GM21528 (cell line): ENCODE measurements around the gene COL15A1.

Source experiments
- ATAC-seq: cut with Tn5 transposase; IDR thresholded peaks from one replicate; pipeline ENCODE4 v1.9.1; 2021; ENCODE audit warnings: mild to moderate bottlenecking, moderate library complexity; ENCODE audit not compliant: unreplicated experiment, low FRiP score

Gene COL15A1

GRCh38 chr9:99029083-99029645 is 85.5 kb downstream of the COL15A1 start:
- no peak for ATAC-seq

- ATAC-seq, result no peak
These were observed 86.4 kb downstream of the COL15A1 start for GRCh38 chr9:99030092-99030511.

GRCh38 chr9:99030610-99031109 is 87.0 kb downstream of the COL15A1 start:
- ATAC-seq, result no peak

DNA sequence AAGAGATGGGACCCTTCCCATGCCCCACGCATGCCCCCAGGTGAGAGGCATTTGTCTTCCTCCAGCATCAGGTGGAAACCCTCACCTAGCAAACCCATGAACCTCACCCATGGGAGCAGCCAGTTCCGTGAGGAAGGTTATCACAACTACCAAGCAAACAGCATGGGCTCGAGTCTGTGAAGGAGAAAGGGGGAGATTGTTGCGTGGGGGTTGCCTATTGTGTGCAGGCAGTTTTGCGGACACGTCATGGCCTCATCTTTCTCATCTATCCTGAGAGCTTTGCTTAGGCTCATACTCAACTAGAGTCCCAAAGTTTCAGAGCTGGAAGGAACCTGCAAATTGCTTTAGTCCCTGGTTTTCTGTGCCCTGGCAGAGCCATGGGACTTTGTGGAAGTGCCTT is 87.6 kb downstream of the COL15A1 start:
- no peak for ATAC-seq

- ATAC-seq, result no peak
These were observed 88.3 kb downstream of the COL15A1 start for GRCh38 chr9:99031994-99032393.

DNA sequence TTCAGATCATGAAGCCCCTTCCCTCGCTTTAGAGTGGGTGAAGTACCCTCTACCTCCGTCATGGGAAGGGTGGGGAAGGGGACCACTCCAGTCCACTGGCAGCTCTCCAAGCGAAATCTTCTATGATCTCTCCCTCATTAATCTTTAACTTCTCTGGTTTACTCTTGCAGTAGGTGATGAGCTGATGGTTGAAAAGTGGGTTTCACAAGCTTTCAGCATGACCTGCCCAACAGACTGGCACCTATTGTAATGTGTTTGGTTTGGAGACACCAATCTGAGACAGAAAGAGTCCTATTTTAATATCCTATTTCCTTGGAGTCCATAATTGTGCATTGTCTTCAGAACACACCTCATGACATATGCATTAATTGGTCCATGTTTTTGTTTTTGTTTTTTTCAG is 90.4 kb downstream of the COL15A1 start:
- ATAC-seq, result no peak

GRCh38 chr9:99035313-99035712 is 91.6 kb downstream of the COL15A1 start:
- no peak for ATAC-seq

GRCh38 chr9:99037769-99038483 is 94.2 kb downstream of the COL15A1 start:
- no peak for ATAC-seq

DNA sequence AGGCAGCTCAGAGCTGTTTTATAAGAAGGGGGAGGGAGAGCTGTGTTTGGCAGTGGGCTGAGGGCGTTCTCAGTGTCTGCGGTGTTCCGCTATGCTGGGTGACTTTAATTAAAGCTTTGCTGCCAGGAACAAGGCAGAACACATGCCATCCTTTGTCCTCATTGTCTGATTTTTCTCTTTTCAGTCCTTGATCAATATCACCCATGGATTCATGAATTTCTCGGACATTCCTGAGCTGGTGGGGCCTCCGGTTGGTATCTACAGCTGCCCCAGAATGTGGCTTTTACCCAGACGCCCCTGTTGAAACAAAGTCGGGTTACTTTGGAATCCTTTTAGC is 94.7 kb downstream of the COL15A1 start:
- no peak for ATAC-seq

DNA sequence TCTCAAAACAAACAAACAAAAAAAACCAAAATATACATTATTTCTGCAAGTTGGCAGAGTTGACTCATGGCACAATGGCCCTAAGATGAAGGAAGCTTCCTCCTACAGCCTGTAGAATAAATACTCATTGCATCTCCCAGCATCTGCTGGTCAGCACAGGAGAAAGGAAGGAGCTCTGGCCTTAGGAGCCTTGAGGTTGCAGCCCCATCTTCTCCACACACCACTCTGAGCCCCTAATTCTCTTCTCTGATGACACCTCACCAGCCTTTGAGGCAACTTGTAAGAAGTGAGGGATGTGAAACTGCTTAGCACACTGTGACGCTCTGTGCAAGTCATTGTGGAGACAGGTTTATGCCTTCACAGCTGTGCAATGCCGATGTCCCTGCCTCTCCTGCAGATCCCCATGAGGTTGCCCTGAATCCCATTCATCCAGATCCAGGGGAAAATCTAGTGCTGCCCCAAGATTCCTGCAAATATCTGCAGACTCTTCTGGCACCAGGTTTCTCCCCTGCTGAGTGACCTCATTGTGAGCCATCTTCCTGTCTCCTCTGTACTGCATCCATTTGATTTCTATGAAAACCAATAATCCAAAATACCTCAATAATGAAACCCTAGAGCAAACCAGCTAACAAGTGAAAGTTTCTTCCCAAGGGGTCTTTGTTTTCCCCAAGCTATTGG is 95.9 kb downstream of the COL15A1 start:
- no peak for ATAC-seq

DNA sequence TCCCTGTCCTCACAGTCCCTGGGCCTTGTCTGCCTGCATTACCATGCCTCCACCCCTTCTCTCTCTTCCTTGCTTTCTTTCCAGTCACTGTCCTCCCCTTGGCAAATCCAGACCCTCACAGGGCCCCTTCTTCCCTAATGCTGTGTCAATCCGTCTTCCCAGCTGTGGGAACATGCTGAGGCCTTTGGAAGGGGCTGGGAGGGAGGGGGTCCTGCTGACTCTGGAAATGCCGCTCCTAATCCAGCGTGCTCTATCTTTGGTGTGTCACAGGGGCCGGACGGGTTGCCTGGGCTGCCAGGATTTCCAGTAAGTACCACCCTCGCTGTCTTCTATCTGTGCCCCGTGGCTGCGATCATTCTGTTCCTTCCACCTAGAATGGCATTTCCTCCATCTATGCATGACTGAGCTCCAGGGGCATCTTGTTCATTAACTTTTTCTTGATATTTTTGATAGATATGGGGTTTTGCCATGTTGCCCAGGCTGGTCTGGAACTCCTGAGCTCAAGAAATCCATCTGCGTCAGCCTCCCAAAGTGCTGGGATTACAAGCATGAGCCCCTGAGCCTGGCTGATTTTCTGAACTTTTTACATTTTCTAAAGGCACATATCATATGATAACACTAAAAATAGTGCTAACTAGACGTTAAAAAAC is 96.7 kb downstream of the COL15A1 start:
- ATAC-seq, result no peak

DNA sequence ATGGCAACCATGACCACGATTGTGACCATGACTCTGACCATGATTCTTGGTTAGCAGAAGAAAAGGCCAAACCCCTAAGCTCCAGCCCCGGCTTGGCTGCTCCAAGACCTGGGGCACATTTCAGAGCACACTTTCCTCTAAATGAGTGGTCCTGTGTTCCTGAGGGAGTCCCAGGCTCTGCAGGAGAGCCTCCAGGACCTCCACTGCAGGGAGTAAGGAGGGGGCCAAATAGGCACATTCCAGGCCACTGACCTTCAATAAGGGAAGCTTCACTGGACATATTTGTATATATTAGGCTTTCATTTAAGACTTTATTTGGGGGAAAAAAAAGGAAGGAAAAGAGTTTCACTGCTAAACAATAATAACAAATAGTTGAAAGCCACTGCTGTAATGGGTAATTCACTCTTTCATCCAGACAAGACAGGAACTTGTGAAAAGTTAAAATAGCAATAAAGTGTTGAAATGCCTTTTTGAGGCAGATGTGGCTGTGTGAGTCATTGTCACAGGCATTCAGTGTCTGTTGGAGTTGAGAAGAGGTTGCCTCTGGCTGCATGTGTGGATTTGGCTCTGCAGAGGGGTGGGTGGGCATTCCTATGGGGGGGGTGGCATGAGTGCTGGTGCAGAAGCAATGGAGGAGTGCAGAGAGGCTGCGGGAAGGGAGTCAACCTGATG is 97.3 kb downstream of the COL15A1 start:
- ATAC-seq, result no peak

DNA sequence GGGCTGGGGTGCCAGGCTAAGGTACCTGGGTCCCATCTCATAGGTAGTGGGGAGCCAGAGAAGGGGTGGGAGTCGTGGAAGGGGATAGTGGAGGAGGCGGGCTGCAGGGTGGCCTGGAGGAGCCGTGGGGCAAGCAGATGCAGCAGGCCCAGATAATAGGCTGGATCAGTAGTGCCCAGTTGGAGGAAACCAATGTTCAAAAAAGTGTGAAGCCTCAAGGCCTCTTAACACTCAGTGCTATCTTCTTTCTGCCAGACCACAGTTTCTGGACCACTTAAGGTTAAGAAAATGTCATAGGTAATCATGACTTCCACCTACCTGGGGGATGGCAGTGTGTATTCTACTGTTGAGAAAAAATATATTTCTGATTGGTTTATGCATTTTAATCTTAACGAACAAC is 97.9 kb downstream of the COL15A1 start:
- ATAC-seq, result no peak

DNA sequence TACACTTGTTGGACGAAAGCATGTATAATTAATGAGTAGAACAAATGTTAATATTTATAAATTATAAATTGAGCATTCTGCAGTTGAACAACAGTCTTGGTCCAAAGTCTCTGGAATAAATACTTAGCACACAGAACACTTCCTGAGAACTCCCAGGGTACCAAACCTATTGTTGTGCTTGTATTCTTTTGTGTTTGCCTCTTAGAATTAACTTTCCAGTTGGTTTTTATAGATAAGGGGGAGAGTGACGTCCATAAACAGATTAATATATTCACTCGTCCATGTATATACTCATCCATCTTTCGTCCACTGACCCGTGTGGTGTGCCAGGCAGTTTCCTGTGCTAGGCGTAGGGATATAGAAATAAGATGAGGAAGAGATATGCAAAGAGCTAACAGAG is 98.9 kb downstream of the COL15A1 start:
- no peak for ATAC-seq

DNA sequence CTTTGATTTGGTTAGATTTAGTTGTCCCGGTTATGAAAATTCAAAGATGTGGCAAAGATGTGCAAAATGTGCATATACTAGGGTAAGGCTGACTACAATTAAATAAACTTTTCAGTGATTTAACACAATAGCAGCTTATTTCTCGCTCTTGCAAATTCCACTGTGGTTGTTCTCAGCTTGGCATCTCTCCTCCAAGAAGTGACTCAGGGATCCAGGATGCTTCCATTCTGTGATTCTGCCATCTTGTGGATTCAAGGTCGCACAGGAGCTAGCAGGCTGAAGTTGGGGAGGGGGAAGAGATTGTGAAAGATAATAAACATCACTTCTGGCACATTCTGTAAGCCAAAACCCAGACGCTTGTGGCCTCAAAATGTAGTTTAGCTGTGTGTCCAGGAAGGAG is 101.1 kb downstream of the COL15A1 start:
- no peak for ATAC-seq

DNA sequence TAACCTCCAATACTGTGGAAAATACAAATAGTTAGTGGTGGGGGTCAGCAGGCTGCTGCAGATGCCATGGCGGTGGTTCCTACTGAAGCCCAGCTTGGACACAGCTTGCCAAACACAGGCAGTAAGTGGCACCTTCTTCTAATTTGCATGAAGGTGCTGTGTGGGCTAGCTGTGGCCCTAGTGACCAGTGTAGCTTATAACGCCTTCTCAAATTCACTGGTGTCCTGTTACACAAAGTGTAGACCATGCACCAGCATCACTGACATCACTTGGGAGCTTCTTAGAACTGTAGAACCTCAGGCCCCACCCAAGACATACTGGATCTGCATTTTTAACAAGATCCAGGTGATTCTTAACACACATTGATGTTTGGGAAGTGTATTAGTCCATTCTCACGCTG is 102.4 kb downstream of the COL15A1 start:
- ATAC-seq, result no peak

GRCh38 chr9:99046542-99047071 is 102.9 kb downstream of the COL15A1 start:
- no peak for ATAC-seq

DNA sequence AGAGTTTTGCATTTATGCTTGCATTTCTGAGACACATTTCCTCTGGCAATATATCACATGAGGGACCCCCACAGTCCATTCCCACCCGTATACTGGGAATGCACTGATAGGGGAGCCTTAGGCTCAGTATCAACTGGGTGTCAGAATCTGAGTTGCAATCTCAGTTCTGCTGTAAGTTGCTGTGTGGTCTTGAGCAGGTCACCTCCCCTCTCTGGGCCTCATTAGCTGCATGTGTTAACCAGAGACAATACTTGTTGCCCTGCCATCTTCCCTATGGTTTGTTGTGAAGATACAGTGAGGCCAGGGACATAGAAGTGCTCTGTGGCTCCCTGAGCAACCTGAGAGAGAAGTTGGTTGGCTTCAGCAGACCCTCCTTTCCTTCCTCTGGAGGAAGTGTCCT is 105.5 kb downstream of the COL15A1 start:
- ATAC-seq, result no peak

DNA sequence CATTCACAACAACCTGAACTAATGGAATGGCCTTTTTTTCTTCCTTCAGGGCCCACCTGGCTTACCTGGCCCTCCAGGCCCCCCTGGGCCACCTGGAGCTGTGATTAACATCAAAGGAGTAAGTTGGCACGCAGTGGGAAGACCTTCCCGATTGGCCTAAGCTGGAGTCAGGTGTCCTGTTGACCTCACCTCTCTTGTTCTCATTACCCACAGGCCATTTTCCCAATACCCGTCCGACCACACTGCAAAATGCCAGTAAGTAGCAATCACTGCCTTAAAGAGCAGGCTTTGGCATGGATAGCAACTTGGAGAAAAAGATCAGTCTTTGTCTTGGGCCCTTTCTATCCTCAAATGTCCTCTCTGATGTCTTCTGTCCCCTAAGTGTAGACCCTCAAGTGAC is 105.9 kb downstream of the COL15A1 start:
- ATAC-seq, result no peak

DNA sequence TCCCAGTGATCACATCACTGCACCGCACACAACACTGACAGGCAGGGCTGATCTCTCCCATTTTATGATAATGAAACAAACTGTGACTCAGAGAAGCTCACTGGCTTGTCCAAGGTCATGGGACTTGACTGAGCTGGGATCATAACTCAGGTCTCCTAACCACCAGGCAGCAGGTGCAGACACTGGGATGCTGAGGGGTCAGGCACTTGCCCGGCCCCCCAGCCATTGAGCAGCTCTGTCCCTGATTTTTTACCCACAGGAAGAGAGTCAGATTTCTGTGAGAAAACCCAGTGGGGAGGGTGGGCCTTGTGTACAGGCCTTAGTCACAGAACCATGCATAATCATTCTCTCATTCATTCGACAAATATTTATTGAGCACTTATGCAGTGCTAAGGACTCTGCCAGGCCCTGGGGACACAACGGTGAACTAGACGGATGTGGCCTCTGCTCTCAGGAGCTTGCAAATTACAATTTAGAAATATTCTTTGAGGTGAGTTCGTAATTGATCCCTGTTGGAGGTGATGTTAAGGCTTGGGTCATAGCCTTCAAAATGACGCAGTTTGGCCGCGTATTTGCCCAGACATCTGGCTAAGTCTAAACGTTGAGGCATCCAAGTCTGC is 106.7 kb downstream of the COL15A1 start:
- ATAC-seq, result no peak
